ENCODE data around the gene MDH2.
"Not testable (repeated sequence)": the region's sequence is repeated elsewhere in the genome, so short reads cannot be mapped to it uniquely, and the experiment has no call there.

MDH2 gene, protein sequence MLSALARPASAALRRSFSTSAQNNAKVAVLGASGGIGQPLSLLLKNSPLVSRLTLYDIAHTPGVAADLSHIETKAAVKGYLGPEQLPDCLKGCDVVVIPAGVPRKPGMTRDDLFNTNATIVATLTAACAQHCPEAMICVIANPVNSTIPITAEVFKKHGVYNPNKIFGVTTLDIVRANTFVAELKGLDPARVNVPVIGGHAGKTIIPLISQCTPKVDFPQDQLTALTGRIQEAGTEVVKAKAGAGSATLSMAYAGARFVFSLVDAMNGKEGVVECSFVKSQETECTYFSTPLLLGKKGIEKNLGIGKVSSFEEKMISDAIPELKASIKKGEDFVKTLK

DNA sequence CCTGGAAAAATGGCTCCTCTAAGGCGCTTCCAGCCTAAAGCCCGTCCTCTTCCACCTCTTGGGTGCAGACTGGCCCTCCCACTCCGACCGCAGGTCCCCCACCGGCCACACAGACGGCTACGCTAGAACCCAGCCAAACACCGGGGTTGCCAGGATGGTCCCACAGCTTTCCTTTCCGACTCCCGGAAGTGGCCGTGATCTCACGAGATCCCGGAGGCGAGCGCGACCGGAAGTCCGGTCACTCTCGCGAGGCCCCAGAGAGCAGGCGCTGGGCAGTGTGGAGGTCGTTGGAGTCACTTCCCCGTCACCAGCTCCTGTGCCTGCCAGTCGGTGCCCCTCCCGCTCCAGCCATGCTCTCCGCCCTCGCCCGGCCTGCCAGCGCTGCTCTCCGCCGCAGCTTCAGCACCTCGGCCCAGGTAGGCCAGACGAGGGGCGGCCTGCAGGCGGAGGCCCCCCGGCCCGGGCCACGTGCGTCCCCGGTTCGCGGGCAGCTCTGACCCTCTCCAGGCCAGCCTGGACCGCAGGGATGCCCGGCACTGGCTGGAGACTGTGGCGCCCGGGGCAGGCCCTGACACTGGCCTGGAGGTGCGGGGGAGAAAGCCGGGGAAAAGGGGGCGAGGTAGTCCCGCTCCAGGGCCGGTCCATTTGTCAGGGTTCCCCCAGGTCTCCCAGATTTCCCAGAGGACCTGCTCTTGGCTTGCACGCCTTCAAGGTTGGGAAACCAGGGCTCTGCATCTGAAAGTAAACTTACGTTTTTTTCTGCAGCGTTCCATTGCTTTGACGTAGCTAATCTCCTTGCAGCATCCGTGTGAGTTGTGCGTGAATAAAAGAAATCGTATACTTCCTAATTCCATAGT lies at the start of gene MDH2, which contains the start of gene STYXL1:
MDH2 (plus strand) TSS at position 296 of the 857 bp plus-strand sequence; CDS start at position 351, 55 bp downstream.
STYXL1 (minus strand) TSS at position 190 of the 857 bp plus-strand sequence. CDS start 17,477 bp downstream, outside the sequence.
- peak; percentile 45 for DNase-seq

DNA sequence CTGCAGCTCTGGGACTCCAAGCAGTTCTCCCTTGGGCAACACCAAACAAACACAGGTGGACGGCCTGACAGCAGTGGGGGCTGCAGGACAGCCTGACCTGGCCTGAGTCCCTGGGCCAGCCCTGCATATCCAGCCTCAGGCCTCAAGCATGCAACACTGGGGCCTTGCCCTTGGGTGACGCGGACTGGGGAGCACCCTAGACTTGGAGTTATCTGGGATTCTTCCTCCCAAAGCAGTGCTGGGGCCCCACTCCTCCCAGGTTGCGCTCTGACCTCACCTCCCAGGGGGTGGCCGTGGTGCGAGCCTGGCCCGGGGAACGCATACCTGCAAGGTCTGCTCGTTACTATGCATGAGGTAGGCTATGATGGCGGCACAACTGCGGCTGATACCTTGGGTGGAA lies 47.3 kb upstream of the MDH2 start:
- no peak for DNase-seq

DNA sequence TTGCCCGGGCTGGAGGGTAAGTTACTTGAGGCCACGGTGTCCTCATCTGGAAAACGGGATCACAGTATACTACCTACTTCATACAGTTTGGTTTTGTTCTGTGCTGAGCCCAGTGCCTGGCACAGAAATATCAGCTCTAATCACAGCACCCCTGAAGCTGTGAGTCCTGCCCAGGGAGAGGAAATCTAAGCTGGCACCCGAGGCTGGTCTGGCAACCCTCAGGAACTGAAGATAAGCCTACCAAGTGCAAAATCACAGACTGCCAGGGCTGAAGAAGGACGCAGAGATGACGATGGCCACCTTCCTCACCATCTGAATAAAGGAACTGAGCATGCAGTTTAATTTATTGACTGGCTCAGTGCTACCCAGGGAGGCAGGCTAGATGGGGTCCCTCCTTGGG lies 45.8 kb upstream of the MDH2 start:
- DNase-seq, result no peak

DNA sequence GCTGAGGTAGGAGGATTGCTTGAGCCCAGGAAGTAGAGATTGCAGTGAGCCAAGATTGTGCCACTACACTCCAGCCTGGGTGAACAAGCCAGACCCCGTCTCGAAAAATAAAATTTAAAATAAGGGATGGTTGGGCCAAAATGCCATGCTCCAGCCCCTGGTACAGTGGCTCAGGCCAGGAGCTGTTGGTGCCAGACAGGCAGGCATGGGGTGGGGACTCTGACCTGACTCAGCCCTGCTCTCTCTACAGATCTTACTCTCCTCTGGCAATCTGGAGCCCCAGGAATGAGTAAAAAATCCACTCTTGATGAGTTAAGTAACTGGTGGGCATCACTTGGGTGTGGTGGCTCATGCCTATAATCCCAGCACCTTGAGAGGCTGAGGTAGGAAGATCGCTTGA lies 45.1 kb upstream of the MDH2 start:
- no peak for DNase-seq

DNA sequence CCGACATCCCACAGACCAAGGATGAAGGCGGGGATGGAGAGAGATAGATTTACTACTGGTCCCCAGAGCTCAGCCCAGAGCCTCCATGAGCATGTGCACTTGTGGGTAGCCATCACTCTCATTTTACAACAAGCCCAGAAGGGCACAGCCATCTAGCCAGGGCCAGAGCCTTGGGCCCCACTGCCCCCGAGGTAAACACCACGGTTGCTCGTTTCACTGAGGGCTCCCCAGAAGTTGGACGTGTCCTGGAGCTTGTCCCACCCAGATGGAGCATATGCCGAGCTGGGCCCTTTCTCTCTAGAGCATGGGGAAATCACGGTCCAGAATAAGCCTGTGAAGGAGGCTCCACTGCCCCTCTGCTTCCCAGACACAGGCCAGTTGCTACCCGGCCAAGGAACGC lies 44.6 kb upstream of the MDH2 start:
- DNase-seq, result no peak

DNA sequence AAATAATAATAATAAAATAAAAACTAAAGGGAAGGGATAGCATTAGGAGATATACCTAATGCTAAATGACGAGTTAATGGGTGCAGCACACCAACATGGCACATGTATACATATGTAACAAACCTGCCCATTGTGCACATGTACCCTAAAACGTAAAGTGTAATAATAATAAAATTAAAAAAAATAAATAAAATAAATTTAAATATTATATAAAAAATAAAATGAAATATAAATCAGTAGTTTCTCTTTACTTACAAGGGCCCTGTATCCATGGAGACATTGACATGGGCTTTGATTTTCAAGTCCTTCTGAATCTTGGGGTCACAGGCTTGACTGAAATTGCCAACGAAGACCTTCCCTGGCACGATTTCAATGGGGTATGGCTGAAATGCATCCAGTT lies 42.9 kb upstream of the MDH2 start:
- not testable (repeated sequence) for DNase-seq

DNA sequence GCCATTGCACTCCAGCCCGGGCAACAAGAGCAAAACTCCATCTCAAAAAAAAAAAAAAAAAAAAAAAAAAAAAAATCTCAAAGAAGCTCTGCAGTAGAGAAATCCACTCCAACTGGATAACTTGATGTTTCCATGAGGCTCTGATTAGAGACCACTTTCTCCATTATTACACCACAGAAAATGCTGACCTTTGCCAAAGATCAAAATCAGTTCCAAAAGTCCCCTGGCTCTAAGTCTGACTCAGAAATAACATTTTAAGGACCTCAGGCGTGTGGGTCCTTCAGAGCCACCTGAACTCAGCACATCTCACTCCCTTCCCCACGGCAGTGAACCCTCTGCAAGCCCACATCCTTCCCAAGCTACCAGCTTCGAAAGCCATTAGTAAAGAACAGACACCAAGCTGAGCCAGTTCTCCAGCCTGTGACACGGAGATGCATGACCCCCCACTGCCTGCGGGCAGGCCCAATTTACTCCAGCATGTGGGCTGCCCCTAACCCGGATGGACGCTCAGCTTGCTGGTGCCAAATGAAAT lies 39.7 kb upstream of the MDH2 start:
- no peak for DNase-seq

DNA sequence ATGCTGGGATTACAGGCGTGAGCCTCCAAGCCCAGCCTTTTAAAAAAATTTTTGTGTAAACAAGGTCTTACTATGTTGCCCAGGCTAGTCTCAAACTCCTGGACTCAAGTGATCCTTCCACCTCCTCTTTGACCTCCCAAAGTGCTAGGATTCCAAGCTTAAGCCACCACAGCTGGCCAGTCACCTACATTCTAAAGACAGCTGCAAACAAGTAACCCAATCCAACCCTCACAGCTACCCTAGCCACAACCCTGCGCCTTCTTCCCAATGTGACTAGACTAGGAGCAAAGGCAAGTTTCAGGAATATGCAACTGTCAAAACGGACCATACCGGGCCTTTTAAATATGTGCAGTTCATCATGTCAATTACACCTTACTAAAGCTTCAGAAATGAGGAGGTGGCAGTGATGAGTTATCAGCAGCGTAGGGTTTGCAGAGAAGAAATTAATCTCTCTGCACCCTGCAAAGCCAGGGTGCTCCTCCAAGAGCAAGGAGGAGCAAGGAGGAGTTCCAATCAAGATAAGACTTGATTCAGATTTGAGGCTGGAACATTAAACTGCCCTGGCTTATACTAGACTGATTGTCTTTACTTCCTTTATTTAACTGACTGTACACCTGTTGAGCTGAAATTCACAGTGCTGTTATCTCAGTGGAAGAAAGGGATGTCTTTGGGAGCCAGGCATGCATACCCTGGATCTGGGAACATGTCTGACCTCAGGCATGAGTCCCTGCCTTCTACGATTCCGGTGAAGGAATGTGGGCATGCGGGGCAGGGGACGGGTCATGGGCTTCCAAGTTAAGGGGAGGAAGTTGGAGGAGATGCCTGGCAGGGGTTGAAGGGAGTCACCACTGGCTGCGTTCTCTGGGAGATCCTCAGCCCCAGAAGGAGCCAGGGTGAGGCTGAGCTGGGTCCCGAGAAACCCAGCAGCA lies 38.0 kb upstream of the MDH2 start:
- no peak for DNase-seq

DNA sequence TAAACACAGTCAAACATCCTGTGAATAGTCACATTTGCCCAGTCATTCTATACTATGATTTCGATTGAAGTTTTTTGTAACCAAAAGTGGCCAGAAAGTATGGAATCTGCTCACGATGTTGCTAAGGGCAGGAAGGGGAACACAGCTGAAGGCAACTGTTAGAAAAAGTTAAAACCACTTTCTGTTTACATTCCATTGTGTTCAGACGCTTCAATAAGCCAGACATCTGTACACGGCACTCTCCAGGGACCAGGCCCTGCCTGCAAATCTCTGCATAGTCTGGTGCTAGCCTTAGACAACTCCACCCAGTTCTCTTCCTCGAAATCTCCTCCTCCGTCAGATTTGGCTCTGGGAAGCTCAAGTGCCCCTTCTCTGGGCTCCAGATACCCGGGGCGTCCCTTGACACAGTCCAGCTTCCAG lies 36.5 kb upstream of the MDH2 start:
- no peak for DNase-seq

DNA sequence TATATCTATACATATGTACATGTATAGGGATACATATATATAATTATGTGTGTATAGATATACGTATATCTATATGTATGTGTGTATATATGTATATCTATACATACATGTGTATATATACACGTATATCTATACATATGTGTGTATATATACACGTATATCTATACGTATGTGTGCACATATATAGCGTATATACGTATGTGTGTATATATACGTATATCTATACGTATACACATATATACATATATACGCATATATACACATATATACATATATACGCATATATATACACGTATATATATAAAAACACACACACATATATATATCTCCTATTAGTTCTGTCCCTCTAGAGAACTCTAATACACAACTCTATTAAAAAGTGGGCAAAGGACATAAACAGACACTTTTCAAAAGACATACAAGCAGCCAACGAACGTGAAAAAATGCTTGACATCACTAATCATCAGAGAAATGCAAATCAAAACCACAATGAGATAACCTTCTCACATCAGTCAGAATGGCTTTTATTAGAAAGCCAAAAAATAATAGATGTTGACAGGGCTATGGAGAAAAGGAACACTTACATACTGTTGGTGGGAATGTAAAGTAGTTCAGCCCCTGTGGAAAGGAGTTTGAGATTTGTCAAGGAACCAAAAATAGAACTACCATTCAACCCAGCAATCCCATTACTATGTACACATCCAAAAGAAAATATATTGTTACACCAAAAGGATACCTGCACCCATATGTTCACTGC lies 31.5 kb upstream of the MDH2 start:
- no peak for DNase-seq

DNA sequence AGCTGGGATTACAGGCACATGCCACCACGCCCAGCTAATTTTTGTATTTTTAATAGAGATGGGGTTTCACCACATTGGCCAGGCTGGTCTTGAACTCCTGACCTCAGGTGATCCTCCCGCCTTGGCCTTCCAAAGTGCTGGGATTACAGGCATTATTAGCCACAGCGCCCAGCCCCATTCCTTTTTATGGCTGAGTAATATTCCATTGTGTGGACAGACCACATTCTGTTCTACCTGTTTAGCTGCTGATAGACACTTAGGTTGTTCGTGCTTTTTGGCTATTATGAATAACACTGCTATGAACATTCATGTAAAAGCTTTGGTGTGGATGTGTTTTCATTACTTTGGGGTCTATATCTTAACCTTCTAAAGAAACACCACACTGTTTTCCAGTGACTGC lies 29.4 kb upstream of the MDH2 start:
- DNase-seq, result not testable (repeated sequence)

DNA sequence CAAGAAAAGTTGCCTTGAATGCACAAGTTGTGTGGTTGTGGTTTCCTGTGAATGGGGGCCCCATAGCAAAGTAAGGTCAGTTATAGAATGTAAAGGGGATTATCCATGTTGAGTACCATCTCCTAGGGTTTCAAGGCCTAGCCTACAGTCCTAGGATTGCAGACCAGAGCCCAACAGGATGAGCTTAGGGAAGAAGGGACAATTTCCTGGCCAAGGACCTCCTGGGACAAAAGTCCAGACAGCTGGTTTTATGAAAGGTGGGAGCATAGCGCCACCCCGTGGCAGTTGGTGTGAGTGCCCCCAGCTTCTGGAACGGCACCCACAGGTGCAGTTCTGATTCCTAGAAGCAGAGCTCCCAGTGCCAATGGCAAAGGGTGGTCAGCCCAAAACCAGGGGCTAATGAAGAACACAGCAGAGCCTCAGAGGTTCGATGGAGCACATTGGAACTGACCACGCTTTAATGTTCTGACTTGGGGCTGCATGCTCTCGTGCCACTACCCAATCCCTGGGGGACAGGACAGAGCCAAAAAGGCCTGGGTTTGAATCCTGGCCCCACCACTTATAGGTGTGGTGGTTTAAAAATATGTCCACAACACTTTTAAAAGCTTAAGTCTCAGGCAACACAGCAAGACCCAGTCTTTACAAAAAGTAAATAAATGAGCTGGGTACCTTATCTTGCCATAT lies 27.7 kb upstream of the MDH2 start:
- no peak for DNase-seq

DNA sequence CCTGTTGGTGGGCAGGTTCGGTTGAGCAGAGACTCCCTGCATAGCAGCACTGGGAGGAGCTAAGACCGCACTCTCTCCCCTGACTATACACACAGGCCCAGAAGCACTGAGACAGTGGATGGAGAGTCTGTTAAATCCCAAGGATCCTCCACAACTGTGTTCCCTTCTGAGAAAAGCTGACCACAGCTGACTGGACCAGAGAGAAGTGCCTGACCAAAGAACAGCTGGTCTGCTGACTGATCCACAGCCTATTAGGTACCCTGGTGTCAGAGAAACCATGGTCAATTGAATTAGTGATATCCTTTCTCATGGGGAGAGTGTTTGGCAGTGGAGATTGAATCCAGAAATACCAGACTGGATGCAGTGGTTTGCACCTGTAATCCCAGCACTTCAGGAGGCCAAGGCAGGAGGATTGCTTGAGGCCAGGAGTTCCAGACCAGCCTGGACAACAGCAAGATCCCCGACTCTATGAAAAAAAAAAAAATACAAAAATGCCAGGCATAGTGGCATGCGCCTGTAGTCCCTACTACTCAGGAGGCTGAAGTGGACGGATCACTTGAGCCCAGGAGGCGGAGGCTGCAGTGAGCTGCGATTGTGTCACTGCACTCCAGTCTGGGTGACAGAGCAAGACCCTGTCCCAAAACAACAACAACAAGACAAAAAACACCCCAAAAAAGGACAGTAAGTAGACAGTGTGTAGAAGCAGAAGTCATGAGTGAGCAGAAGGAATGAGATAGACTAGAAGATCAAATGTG lies 25.7 kb upstream of the MDH2 start:
- no peak for DNase-seq

DNA sequence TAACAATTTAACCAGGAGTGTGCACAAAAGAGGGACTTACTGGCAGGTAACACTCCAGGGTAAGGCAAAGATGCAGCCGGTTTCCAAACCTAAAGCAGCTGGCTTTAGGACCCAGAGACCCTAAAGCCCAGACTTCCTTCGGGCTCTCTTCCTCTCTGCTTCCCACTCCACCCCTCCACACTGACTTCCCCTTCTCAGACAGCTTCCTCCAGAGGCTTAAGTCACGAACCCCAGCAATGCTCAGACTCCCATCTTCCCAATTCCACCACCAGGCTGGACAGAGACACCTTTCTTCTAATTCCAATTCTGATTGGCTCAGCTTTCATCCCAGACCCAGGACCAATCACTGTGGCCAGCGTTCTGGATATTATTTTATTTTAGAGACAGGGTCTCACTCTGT lies 24.9 kb upstream of the MDH2 start:
- DNase-seq, result no peak

DNA sequence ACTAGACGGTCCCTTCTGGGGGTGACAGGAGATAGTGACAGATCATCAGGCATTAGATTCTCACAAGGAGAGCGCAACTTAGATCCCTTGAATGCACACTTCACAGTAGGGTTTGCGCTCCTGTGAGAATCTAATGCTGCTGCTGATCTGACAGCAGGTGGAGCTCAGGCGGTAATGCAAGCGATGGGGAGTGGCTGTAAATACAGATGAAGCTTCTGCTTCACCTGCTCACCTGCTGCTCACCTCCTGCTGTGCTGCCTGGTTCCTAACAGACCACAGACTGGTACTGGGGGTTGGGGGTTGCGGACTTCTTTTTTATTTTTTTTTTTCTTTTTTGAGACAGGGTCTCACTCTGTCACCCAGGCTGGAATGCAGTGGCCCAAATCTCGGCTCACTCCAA lies 18.2 kb upstream of the MDH2 start:
- DNase-seq, result not testable (repeated sequence)

DNA sequence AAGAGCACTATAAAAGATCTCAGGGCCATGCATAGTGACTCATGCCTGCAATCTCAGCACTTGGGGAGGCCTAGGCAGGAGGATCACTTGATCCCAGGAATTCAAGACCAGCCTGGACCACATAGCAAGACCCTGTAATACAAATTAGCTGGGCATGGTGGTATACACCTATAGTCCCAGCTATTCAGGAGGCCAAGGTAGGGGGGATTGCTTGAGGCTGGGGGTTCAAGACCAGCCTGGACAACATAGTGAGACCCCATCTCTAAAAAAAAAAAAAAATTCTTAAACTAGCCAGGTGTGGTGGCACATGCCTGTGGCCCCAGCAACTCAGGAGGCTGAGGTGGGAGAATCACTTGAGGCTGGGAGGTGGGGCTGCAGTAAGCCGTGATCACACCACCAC lies 15.9 kb upstream of the MDH2 start:
- no peak for DNase-seq

DNA sequence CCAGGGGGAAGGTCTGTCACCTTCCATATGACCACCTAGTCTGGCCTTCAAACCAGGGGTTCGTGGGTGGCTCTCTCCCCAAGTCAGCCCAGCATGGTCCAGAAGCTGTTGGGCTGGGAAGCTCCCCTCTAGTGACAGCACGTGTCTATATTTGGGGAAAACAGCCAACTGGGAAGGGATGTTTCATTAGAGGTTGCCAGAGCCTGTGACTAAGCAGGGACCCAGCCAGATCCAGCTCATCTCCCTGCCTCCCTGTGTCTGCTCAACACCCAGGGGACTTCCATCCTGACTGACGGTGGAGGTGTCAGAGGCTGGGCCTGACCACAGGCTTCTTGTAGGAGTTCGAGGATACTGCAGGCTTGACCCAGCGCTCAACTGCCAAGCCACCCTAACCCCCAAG lies 10.6 kb upstream of the MDH2 start:
- no peak for DNase-seq

DNA sequence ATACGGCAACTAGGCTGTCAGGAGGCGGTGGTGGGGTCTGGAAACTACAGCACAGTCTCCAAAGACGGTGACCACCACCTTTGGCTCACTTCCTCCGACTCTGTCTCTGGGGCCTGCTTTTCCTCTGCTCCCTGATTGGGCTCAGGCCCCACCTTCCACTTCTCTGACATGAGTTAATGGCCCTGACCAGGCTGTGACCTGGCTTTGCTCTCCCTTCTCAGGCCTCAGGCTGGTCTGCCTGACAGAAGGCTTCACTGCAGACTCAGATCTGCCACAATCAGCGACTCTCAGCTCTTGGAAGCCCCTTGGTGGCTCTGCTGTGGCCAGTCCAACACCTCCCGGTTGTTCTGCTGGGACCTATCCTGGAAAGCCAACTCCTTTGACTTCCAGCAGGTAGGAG lies 7.8 kb upstream of the MDH2 start:
- DNase-seq, result no peak

DNA sequence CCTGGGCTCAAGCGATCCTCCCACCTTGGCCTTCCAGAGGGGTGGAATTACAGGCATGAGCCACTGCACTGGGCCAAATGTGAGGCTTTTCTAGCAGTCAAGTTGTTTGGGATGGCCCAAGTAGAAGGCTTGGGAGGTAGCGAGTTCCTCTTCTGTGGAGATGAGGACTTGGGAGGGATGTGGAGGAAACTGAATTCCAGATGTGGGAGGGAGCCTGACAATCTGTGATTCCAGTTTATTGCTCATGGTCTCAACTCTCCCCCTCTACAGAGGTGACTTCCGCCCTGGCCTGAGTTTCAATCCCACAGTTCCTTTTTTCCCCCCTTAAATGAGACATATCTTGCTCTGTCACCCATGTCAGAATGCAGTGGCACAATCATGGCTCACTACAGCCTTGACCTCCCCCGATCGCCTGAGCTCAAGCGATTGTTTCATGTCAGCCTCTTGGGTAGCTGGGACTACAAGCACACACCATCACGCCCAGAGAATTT lies 3.5 kb upstream of the MDH2 start:
- no peak for DNase-seq

DNA sequence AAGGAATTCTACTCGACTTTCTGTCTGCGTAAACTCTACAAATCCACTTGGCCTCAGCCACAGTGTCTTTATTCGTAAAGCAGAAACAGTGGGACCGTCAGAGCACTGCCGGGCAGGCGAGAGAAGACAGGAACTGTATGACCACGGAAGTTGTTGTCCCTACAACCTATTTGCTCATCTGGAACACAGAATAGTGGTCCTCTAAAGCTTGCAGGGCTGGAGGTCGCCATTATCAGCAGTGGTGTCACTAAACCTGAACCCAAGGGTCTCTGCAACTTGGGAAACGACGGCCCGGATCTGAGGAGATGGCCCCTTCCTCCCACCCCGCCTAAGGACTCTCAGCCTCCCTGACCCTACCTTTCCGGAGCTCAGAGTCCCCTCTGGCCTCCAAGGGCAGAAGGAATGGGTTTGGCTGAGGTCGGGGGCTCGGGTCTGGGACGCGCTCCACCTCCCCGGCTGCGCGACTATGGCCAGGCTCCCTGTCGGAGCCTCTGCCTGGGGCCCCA lies 548 bp upstream of the MDH2 start:
- no peak for DNase-seq
